ENCODE results near the gene PKNOX1.
"Not testable (repeated sequence)": the region's sequence is repeated elsewhere in the genome, so short reads cannot be mapped to it uniquely, and the experiment has no call there.

Gene PKNOX1

DNA sequence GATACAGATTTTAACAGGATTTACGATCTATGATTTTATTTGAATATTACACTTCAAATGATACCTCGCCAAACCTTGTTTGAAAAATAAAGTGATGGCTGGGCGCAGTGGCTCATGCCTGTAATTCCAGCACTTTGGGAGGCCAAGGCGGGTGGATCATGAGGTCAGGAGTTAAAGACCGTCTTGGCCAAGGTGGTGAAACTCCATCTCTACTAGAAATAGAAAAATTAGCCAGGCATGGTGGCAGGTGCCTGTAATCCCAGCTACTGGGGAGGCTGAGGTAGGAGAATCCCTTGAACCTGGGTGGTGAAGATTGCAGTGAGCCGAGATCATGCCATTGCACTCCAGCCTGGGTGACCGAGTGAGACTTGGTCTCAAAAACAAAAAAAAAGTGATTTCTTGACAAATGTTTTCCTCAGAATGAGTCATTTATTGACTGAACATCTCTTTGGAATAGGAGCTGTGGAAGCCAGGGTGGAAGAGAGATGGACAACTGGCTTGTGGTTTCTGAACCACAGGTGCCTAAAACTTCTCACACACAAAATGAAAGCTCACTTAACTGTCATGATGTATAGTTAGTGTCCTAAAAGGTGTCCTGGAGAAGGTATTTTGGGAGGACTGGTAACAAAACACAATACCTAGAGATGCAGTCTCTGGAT, 11.9 kb downstream of the PKNOX1 start:
- DNase-seq (ENCODE audit: low spot score): no peak

DNA sequence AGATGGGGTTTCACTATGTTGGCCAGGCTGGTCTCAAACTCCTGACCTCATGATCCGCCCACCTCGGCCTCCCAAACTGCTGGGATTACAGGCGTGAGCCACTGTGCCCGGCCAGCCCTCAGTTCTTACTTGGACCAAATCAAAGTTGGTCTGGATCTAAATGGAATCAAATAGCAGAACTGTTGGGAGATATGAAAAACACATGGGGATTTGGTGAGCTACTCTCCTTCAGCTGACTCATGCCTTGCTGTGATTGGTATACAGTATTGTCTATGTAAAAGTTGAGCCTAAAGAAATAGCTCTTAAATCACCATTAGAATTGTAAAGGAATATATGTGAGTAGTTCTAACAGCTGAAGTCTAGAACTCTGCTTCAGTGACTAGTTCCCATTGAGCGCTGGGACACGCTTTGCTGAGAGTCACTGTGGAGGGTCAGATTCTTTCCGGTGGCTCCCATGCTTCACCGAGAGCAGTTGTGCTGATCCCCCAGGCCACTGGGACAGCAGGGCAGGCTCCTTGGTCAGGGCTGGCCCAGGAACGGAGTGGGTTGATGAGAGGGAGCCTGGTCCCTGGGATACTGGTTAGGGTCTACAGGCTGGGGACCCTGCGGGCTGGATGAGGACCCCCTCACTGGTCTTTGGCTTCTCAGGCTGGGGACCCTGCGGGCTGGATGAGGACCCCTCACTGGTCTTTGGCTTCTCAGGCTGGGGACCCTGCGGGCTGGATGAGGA, 14.0 kb downstream of the PKNOX1 start:
- no peak for DNase-seq (ENCODE audit: low spot score)

DNA sequence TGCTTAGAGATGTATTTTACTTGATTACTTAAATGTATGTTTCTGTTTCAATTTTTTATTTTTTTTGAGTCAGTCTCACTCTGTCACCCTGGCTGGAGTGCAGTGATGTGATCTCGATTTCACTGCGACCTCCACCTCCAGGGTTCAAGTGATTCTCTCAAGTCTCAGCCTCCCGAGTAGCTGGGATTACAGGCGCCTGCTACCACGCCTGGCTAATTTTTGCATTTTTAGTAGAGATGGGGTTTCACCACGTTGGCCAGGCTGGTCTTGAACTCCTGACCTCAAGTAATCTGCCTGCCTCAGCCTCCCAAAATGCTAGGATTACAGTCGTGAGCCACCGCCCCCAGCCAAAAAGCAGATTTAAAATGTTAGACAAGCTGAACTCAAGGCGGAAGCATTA, 15.0 kb downstream of the PKNOX1 start:
- not testable (repeated sequence) for DNase-seq (ENCODE audit: low spot score)

DNA sequence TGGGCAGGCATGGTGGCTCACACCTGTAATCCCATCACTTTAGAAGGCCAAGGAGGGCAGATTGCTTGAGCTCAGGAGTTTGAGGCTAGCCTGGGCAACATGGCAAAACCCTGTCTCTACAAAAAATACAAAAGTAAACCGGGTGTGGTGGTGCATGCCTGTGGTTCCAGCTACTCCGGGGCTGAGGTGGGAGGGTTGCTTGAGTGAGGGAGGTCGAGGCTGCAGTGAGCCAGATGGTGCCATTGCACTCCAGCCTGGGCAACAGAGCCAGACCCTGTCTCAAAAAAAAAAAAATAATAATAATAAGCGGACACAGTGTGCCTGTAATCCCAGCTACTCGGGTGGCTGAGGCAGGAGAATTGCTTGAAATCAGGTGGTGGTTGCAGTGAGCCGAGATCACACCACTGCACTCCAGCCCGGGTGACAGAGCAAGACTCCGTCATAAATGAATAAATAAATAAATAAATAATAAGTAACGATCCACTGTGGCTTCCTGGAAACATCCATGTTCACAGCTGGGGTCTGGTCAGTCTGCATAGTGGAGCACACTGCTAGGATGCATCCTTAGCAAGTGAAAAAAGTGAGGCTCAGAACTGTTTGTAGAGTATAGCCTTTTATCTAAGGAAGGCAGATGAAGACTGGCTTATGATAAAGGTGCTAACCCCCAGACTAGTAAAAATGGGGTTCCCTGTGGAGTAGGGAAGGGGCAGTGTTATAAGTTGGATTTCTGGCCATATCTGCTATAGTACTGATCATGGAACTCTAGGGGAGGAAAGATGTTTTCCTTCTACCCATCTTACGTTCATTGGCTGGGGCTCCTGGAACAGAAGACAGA, 15.7 kb downstream of the PKNOX1 start:
- no peak for DNase-seq (ENCODE audit: low spot score)

DNA sequence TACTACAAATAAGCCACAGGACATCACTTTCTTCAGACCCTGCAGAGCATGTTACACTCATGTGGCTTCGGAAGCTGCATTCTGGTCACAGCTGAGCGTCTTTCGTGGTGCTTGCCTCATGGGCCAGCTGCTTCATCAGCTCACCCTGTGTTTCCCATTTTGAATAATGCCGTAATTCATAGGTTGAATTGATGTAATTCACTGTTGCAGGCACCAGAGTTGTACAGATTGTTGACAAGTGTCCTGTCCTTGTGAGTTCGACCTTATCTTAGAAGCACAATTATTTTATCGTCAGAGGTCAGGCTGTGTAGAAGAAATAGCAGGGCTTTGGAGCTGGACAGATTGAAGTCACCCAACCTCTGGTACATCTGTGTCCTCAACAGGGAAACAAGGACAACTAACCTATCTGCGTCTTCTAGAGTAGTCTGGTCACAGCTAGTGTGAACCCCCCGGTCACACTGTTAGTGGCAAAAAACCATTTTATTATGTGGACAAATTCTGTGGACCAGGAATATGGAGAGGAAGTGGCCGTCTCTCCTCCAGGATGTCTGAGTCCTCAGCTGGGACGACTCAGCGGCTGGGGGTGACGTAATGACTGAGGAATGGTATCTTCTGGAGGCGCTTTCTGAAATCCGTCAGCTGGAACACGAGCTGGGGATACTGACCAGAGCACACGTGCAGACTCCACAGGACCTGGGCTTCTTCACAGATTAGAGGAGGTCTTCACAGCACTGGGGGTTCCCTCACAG, 17.8 kb downstream of the PKNOX1 start:
- DNase-seq (ENCODE audit: low spot score): no peak

DNA sequence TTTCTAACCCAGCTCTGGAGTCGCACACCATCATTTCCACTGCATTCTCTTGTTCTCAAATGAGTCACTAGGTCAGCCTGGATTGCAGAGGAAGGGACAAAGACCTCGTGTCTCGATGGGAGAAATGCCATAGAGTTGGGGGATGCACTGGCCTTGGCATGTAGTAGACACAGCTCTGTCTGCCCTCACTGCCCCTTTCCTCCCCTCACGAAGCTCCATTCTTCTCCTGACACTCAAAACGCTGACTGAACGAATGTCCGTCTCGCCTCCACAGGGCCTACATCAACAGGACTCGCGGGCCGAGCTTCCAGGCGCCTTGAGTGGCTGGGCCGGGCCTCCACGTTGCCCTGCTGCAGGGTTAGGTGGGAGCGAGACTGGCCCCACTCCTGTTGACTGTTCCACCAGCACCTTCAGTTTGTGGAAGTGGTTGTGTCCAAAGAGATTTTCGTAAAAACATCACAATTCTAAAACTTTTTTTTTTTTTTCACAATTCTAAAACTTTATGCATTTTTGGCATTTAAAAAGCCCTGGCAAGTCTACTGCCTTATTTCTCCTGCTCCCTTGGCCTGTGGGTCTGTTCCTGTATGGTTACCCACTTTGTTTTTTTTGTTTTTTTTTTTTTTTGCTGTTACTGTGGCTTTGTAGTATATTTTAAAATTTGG, 18.8 kb downstream of the PKNOX1 start:
- DNase-seq (ENCODE audit: low spot score): no peak

DNA sequence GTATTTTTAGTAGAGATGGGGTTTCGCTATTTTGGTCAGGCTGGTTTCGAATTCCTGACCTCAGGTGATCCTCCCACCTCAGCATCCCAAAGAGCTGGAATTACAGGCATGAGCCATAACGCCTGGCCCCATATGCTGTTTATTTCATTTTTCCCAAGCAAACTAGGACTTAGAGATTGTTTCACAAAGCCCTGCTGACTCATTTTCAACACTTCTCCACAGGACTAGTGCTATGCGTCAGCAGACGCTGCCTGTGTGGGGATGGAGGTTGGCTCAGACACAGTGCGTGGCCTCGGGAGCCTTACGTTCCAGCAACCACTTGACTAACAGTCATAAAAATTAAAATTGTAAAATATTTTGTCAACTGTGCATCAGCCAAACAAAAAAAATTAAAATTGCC, 22.7 kb downstream of the PKNOX1 start:
- peak; percentile 53 for DNase-seq (ENCODE audit: low spot score)

DNA sequence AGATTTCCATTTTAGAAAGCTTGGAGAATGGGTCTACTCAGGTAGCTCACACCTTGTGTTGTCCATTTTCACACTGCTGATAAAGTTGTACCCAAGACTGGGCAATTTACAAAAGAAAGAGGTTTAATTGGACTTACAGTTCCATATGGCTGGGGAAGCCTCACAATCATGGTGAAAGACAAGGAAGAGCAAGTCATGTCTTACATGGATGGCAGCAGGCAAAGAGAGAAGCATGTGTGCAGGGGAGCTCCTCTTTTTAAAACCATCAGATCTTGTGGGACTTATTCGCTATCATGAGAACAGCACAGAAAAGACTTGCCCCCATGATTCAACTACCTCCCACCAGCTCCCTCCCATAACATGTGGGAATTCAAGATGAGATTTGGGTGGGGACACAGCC, 23.6 kb downstream of the PKNOX1 start:
- not testable (repeated sequence) for DNase-seq (ENCODE audit: low spot score)

DNA sequence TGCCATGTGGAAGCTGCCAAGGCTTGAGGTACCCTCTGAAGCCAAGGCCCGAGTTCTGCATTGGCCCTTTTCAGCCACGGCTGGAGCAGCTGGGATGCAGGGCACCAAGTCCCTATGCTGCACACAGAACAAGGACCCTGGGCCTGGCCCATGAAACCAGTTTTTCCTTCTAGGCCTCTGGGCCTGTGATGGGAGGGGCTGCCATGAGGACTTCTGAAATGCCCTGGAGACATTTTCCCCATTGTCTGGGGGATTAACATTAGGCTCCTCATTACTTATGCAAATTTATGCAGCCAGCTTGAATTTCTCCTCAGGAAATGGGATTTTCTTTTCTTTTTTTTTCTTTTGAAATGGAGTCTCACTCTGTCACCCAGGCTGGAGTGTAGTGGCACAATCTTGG, 24.8 kb downstream of the PKNOX1 start:
- not testable (repeated sequence) for DNase-seq (ENCODE audit: low spot score)

DNA sequence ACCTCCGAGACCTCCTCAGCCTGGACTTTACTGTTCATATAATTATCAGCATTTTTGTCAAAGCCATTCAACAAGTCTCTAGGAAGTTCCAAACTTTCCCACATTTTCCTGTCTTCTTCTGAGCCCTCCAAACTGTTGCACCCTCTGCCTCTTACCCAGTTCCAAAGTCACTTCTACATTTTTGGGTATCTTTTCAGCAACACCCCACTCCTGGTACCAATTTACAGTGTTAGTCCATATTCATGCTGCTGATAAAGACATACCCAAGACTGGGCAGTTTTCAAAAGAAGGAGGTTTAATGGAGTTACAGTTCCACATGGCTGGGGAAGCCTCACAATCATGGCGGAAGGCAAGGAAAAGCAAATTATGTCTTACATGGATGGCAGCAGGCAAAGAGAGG, 25.7 kb downstream of the PKNOX1 start:
- not testable (repeated sequence) for DNase-seq (ENCODE audit: low spot score)

DNA sequence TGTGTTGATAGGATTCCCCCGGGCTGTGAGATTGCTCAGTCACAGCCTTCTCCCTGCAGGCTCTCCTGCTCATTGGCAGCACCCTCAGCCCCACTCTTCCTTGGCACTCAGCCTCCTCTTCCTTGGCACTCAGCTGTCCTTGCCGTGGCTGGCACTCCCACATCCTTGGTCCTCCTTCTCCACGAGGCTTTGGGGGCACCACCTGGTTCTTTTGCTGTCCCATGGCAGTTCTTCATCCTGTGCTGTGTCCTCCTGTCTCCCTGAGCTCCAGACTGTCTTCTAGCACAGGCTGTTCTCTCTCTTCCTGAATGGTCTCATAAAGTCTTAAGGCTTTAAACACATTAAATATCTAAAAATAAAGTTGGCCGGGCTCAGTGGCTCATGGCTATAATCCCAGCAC, 27.0 kb downstream of the PKNOX1 start:
- no peak for DNase-seq (ENCODE audit: low spot score)

DNA sequence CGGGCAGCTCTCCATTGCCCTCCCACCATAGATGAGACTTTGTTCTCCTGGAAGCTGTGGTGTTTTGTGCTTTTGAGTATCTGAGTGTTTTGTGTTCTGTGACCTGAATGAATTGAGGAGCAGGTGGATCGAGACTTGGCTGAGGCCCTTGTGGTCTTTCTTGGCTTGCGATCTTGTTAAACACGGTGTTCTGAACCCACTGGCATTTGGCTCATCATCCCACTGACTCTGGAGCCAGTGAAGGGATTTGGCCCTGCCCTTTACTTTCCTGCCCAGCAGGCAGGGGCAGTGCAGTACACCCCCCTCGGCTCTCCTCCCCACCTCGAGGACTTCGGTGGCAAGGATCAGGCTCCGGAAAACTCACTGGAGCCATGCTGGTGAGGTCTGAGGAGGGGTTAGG, 30.6 kb downstream of the PKNOX1 start:
- no peak for DNase-seq (ENCODE audit: low spot score)

DNA sequence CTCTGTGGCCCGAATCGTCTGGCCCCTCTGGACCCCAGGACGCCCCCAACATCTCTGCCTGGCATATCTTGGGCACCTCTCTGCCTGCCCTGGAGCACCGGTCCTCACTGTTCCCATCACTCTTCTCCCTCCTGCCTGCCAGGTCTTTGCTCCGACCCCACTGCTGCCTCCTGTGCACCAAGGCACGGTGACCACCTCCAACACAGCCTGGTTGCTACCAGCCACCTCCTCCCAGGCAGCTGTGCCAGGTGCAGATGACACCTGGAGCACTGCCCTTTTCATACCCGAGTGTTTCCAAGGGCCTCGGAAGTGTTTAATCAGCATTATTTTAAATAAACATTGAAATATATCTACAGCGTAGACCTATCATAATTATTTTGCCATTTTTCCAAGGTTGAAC, 31.3 kb downstream of the PKNOX1 start:
- no peak for DNase-seq (ENCODE audit: low spot score)

DNA sequence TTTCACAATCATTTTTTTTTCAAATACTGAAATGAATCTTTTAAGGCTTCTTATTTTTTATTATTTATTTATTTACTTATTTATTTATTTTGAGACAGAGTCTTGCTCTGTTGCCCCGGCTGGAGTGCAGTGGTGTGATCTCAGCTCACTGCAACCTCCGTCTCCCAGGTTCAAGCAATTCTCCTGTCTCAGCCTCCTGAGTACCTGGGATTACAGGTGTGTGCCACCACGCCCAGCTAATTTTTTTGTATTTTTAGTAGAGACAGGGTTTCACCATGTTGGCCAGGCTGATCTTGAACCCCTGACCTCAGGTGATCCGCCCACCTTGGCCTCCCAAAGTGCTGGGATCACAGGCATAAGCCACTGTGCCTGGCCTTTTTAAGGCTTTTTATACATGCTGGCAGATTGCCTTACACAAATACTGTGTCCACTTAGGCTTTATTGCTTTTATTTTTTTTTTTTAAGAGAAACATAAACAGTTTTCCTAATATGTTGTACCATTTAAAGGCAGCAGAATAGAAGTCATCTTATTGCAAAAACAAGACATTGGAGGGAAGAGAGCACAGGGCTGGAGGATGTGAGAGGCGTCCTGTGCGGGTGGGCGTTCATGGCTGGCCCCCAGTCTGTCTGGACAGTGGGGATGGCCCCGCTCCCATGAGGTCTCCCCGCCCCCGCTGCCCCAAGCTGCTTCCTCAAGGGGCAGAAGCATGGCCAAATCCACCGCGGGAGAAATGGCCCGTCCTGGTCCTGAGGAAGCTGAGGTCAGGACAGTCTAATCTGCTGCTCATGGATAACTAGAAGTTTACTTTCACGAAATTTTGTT, 31.9 kb downstream of the PKNOX1 start:
- DNase-seq (ENCODE audit: low spot score): not testable (repeated sequence)

DNA sequence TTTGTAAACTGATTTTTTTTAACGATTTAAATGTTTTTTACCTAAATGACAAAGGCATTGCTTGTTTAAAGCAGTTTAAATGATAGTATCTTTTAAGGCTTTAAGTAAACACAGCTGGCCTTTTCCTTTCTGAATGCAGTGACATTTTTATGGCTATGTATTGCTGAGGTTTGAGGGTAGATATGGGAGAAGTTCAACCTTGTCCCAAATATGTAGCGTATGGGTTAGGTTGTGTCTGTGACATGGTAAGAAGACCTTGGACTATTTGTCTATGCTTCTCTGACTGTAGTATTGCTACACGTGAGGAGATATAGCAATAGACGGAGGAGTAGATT, 32.5 kb downstream of the PKNOX1 start:
- DNase-seq (ENCODE audit: low spot score): no peak

DNA sequence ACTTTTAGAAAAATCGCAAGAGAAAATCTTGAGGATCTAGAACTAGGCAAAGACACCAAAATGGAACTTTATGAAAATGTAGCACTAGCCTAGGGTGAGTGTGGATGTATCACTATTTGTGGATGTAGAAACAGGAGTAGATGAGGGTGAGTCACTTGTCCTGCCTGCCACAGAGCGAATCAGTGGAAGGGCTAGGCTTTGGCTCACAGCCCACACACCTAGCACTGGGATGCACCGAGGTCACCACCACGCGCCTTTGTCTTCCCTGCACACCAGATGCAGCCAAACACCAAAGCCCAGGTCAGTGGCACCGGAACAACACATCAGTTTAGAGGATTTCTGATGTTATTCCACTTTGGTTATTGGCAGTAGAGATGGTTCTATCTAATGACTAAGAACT, 38.2 kb downstream of the PKNOX1 start:
- DNase-seq (ENCODE audit: low spot score): no peak

DNA sequence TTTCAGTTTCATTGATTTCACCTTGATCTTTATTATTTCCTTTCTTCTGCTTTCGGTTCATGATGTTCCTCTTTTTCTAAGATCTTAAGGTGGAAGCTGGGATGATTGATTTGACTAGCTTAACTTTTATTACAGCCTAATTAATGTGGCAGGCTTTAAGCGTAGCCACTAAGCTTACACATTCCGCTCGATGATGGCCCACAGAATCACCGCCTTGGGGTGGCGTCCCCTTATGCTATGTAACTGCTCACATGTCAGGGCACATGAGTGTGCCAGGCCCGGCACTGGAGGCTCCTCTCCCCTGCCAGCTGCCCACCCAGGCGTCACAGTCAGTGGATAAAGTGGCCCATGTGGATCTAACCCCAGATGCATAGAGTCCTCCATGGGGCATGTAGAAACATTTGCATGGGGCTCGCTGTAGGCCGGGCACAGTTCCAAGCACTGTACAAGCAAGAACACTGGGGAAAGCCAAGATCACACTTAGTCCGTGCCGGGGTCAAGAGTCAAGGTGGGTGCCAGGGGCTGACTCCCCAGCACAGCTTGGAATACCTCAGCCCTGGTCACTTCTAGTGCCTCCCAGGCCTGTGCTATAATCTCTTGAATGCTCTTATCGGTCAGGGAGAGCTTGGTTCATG, 41.7 kb downstream of the PKNOX1 start:
- DNase-seq (ENCODE audit: low spot score): no peak

DNA sequence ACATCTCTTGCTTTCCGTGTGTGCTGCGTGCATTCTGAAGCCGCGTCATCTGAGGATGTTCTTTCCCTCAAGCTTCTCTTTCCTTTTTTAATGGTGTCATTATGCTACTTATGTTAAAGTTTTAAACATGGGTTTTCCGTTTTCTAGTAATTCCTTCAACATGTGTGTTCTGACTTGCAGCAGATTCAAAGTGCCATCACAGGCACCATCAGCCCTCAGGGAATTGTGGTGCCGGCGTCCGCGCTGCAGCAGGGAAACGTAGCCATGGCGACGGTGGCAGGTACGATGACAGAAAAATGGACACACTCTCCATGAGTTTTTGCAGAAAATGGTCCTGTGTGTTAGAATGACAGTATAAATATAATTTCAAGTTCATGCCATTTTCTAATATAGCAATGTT, 42.4 kb downstream of the PKNOX1 start:
- no peak for DNase-seq (ENCODE audit: low spot score)

DNA sequence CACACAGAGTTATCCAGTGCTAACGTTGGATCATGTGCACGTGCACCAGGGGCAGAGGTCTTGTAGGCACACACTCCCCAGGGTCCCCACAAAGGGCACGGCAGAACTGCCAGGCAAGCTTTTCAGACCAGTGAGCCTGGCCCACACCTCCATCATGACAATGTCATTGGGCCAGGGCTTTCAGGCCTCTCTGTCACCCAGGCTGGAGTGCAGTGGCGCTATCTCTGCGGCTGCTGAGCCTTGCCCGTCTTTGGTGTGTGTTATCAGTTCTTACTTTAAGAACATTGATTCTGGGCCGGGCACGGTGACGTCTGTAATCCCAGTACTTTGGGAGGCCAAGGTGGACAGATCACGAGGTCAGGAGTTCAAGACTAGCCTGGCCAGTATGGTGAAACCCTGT, 44.2 kb downstream of the PKNOX1 start:
- no peak for DNase-seq (ENCODE audit: low spot score)

DNA sequence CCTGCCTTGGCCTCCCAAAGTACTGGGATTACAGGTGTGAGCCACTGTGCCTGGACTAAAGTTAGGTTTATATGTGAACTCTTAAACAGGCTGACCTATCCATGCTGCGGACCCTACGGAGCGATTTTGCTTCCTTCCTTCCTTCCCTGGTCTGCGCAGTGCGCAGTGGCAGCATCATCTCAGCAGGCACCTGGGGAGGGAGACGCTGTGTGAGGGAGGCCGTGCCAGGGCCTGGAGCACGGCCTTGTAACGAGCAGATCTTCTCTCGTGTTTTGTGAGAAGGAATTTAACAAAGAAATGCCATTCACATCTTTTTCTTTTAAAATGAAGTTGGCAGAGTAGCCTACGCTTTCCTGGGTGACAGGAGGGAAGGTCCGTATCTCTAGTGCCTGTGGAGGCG, 45.8 kb downstream of the PKNOX1 start:
- DNase-seq (ENCODE audit: low spot score): no peak

DNA sequence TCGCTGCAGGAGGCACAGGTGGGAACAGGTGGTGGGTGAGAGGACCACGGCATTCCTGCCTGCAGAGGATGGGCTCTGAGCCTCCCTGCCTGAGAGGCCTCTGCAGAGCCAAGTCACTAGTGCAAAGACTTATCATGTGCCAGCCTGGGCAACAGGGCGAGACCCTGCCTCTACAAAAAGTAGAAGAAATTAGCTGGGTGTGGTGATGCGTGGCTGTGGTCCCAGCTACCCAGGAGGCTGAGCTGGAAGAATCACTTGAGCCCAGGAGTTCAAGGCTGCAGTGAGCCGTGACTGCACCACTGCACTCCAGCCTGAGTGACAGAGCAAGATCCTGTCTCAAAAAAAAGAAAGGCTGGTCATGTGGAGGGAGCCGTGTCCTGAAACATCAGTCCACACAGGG, 46.4 kb downstream of the PKNOX1 start:
- DNase-seq (ENCODE audit: low spot score): no peak
